Psoas muscle (tissue), 8 donors: ENCODE results near the gene MAU2. TPM values are rescaled to one million over a fixed set of nuclear protein-coding genes. Genes with fewer than 3 reads are reported as not detected.

Source experiments
- ATAC-seq, 4 donors: fragments of 200-7000 bp; cut with Tn5 transposase; one replicate each; pipeline ENCODE4 v1.9.1; 2020; ENCODE audit warnings: moderate library complexity in 3 of 4, mild to moderate bottlenecking in 2 of 4
- DNase-seq, 2 donors: peaks; one replicate each; pipeline ENCODE4 v3.0.0-alpha.2; 2020
- H3K27ac ChIP-seq: fragments of 200-600 bp; one replicate; pipeline ENCODE4 v1.8.0; 2022
- H3K27me3 ChIP-seq, 3 donors: fragments of 200-600 bp in 1 of 3; one replicate each; pipeline versions ENCODE4 v1.6.1 to v1.8.0; 2013 to 2022; ENCODE audit warnings: low read length in 2 of 3, mild to moderate bottlenecking in 2 of 3, moderate library complexity in 1 of 3; ENCODE audit not compliant: insufficient read depth in 3 of 3
- H3K36me3 ChIP-seq, 2 donors: fragments of 200-600 bp in 1 of 2; one replicate each; pipeline versions ENCODE4 v1.6.1 to v1.8.0; 2013 to 2022; ENCODE audit warnings: low read depth in 1 of 2, mild to moderate bottlenecking in 1 of 2, moderate library complexity in 1 of 2; ENCODE audit not compliant: insufficient read depth in 1 of 2
- H3K4me1 ChIP-seq: fragments of 200-600 bp; one replicate; pipeline ENCODE4 v1.8.0; 2022
- H3K4me3 ChIP-seq: fragments of 200-600 bp; one replicate; pipeline ENCODE4 v1.8.0; 2022; ENCODE audit warnings: mild to moderate bottlenecking
- H3K9me3 ChIP-seq: fragments of 200-600 bp; one replicate; pipeline ENCODE4 v1.8.0; 2022
- CTCF ChIP-seq: fragments of 200-600 bp; IDR thresholded peaks from one replicate; pipeline ENCODE4 v1.8.0; 2022; ENCODE audit warnings: antibody characterized with exemption
- WGBS, 3 donors: extraction: QIAGEN DNeasy Blood & Tissue Kit; methylation state at CpG; one replicate each; pipeline versions ENCODE4 v1.1.6 to v1.1.7; 2013; 5-methylcytosine and 5-hydroxymethylcytosine counted together
- intact Hi-C, 2 donors: fragments of 100-400 bp; cut with DNase I; formaldehyde crosslinking; loops; one replicate each; pipeline versions ENCODE4 v1.11.0 to v1.14.2; 2022
- polyA plus RNA-seq, 3 donors: library from polyadenylated mRNA; stranded (reverse); fragments of 200-250 nt; gene quantifications; one replicate each; pipeline ENCODE4 v1.2.3, GENCODE V29; 2013
- total RNA-seq, 4 donors: library from RNA; stranded (reverse); fragmentation: NEBNext Ultra II Directional in 2 of 4; extraction: Animal tissue kit (Norgen Biotek cat#: 25700) in 2 of 4; gene quantifications; one replicate each; pipeline versions ENCODE4 v1.2.1 to v1.2.4, GENCODE V29; 2021 to 2023
- donor health status: healthy with polysubstance abuse.
- donor health status: DM: no; HTN: no; CAD: no; lungs with moderate emphysema.
- donor health status: Bipolar disorder and iron deficiency.
- donor health status: healthy.
- donor health status: DM: yes; HTN: yes; CAD: no.
- donor health status: DM: no; HTN: no; CAD: no.
- donor health status: DM: no; HTN: no; CAD: no.
- donor health status: DM: yes; HTN: yes; CAD: no.

MAU2 gene
- total and polyA plus RNA-seq, 7 donors, result 12.3 to 55.1 (median 26.2) TPM

DNA sequence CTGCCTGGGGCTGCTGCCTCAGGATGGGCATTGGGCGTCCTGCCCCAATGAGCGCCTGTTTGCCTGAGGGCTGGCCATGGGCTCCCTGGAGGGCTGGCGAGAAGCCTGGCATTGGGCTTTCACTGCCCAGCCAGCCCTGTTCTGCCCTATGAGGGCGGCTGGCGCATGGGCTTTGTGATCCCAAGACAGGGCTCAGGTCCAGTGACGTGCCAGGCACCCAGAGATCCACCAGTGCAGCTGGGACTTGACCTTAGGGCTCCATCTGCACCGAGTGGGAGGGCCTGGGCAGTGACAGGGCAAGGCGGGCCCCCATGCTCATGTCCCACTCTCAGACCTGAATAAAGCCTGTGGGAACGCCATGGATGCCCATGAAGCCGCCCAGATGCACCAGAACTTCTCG lies 34.3 kb downstream of the MAU2 start:
- TF ChIP-seq CTCF, result no peak
- Histone ChIP-seq H3K4me3 (no peak overlapping the region), H3K36me3 (peaks cover 7 to 92% of the 10 kb centered on the region in 2 donors), H3K27me3 (no peaks in the 10 kb centered on the region), H3K27ac (no peak overlapping the region), H3K9me3 (no peaks in the 10 kb centered on the region), H3K4me1 (no peaks in the 10 kb centered on the region)
- WGBS, 3 donors, result 86 to 94% (median 90%) methylated on average over 11 of the region's 11 CpGs
- ATAC-seq (no peak), DNase-seq (no peak)
- intact Hi-C loops, result no loop called here

DNA sequence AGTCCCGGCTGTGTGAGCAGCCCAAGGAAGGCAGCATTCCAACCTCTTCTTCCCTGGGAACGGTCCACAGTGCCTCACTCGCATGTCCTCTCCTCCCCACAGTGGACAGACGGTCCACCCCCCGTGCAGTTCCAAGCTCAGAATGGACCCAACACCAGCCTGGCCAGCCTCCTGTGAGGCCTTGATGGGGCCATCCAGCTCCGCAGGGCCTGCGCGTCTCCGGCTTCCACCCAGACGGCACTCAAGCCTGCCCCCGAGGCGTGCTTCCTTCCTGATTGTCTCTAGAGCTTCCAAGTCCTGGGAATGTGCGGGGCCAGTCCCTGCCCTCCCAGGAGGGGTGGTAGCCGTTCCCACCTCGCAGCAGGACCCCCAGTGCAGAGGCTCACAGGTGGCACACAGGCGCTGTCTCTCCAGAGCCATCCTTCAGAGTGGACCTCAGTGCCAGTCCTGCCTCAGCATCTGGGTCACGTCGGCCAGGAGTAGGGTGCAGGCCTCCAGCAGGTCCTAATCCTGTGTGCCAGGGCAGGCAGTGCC lies 35.0 kb downstream of the MAU2 start:
- Histone ChIP-seq H3K4me1 (no peaks in the 10 kb centered on the region), H3K9me3 (no peaks in the 10 kb centered on the region), H3K27ac (no peak overlapping the region), H3K36me3 (peaks cover 7 to 86% of the 10 kb centered on the region in 2 donors), H3K27me3 (no peaks in the 10 kb centered on the region), H3K4me3 (no peak overlapping the region)
- WGBS, 3 donors, result 87 to 89% (median 88%) methylated on average over 18 of the region's 18 CpGs
- intact Hi-C loops, result no loop called here
- ATAC-seq, result no peak
- TF ChIP-seq CTCF, result no peak
- DNase-seq, result no peak

- Histone ChIP-seq H3K9me3 (no peaks in the 10 kb centered on the region), H3K36me3 (peaks cover 7 to 78% of the 10 kb centered on the region in 2 donors), H3K27ac (no peak overlapping the region), H3K4me3 (no peak overlapping the region), H3K4me1 (no peaks in the 10 kb centered on the region), H3K27me3 (no peaks in the 10 kb centered on the region)
- intact Hi-C loops, result no loop called here
- no peak for ATAC-seq
- WGBS, 3 donors, result 88 to 92% (median 91%) methylated on average over 9 to 11 of the region's 11 CpGs
- TF ChIP-seq CTCF, result no peak
- DNase-seq, result no peak
These were observed 35.9 kb downstream of the MAU2 start for GRCh38 chr19:19356500-19356899.

- WGBS, 3 donors, result 83 to 89% (median 86%) methylated on average over 12 to 13 of the region's 13 CpGs
- Histone ChIP-seq H3K9me3 (no peaks in the 10 kb centered on the region), H3K27ac (no peak overlapping the region), H3K36me3 (peaks cover 7 to 72% of the 10 kb centered on the region in 2 donors), H3K4me1 (no peaks in the 10 kb centered on the region), H3K4me3 (no peak overlapping the region), H3K27me3 (no peaks in the 10 kb centered on the region)
- ATAC-seq (no peak), DNase-seq (no peak)
- intact Hi-C loops, result no loop called here
- no peak for TF ChIP-seq CTCF
These were observed 36.4 kb downstream of the MAU2 start for GRCh38 chr19:19356901-19357566.
